Forelimb muscle (tissue), 1 donor: ENCODE results near the gene TACR1. TPM values are rescaled to one million over a fixed set of nuclear protein-coding genes. Genes with fewer than 3 reads are reported as not detected.
A peak's percentile ranks its signal among the peaks of the same experiment; 100 is the strongest.
"Not testable (repeated sequence)": the region's sequence is repeated elsewhere in the genome, so short reads cannot be mapped to it uniquely, and the experiment has no call there.

Source experiments
- DNase-seq: peaks from one replicate; pipeline ENCODE4 v3.0.0-alpha.2; 2013; ENCODE audit warnings: low read depth
- polyA plus RNA-seq: library from polyadenylated mRNA; unstranded; fragments of 120-200 nt; gene quantifications from one replicate; pipeline ENCODE4 v1.2.1, GENCODE V29; 2013; ENCODE audit not compliant: insufficient read length

The TACR1 gene, protein sequence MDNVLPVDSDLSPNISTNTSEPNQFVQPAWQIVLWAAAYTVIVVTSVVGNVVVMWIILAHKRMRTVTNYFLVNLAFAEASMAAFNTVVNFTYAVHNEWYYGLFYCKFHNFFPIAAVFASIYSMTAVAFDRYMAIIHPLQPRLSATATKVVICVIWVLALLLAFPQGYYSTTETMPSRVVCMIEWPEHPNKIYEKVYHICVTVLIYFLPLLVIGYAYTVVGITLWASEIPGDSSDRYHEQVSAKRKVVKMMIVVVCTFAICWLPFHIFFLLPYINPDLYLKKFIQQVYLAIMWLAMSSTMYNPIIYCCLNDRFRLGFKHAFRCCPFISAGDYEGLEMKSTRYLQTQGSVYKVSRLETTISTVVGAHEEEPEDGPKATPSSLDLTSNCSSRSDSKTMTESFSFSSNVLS
- polyA plus RNA-seq: 0.40 TPM

DNA sequence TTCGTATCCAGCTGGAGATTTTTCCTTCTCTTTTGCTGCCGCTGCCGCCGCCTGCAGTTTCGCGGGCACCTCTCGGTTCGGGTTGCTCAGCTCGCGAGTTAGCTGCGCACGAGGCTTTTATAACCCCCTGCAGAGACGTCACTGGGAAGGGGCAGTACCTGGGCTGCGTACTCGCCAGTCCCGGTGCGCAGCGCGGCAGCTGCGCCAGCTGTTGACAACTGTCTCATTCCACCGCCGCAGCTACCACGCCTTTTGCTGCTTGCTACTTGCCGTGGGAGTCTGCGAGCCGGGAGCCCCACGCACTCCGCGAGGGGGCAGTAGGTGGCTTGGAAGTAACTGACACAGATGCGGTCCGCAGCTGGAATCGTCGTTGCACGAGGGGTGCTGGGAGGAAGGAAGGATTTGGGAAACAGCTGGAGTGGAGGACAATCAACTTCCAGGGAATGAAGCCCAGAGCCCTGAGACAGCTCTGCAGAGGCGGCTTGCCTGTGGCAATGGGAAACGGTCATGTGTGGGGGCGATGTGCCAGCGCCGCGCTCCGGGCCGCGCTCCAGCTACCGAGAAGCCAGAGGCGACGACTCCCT is at the start of gene TACR1:
Gene TACR1 (minus strand): TSS at position 93 of the 584 bp plus-strand sequence. CDS start 586 bp downstream, outside the sequence.
- DNase-seq: peak; percentile 41

DNA sequence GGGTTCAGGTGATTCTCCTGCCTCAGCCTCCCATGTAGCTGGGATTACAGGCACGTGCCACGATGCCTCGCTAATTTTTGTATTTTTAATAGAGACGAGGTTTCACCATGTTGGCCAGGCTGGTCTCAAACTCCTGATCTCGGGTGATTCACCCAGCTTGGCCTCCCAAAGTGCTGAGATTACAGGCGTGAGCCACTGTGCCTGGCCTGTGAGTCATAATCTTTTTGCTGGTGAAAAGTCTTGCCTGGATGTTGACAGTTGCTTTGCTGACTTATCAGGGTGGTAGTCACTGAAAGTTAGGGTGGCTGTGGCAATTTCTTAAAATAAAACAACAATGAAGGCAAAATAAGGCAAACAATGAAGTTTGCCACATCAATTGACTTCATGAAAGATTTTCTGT is 49.3 kb upstream of the TACR1 start:
- not testable (repeated sequence) for DNase-seq

DNA sequence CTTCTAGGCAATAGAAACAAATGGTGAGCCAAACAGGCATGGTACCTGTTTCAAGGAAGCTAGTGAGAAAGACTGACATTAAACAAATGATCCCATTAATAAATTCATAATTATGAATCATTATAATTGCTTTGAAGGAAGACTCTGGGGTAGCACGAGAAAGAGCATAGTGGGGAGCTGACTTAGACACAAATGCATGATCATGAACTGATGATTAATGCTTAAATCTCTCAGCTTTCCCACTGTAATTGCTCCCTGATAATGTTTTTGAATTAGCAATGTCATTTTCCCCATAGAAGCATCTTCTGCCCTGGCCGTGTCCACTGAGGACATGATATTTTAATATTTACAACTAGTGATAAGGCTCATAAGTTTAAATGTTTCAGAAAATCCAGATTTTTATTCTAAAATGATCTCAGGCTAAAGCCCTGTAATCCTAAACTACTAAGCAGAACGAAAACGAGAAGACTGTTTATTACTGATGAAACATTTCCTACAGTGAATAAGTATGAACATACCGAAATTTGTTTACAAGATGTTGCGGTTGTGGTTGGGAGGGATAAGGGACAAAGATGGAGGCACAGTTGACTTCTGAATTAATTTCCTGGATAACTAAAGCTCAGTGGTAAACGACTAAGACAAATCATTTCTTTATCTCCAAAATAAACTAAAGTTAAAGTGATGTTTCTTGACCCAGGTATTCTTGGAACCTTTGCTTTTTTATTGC is 47.3 kb upstream of the TACR1 start:
- DNase-seq: no peak

DNA sequence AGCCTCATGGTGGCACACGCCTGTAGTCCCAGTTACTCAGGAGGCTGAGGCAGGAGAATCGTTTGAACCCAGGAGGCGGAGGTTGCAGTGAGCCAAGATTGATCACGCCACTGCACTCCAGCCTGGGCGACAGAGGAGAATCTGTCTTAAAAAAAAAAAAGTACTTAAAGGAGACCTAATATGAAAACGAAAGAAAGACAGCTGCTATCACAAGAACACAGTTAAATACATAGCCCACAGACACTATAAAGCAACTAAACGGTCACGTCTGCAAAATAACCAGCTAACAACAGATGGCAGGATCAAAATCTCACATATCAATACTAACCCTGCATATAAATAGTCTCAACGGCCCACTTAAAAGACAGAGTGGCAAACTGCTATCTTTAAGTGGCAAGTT is 43.9 kb upstream of the TACR1 start:
- DNase-seq: no peak

DNA sequence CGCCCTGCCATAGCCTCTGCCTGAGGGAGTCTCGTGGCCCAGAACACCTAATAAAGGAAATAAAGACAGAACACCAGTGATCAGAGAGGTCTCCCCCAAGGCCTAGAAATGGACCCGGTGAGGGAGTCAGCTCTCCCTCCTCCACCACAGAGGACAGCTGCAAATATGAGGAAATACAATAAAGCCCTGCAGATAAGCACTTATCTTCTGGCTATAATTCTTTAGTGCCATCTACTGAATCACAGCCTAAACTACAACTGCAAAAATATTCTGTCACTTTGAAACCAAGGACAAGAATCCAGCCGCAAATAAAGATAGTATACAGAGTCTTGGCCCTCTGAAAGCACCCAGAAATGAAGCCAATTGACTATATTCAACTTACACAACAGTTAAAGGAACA is 42.4 kb upstream of the TACR1 start:
- DNase-seq: no peak

DNA sequence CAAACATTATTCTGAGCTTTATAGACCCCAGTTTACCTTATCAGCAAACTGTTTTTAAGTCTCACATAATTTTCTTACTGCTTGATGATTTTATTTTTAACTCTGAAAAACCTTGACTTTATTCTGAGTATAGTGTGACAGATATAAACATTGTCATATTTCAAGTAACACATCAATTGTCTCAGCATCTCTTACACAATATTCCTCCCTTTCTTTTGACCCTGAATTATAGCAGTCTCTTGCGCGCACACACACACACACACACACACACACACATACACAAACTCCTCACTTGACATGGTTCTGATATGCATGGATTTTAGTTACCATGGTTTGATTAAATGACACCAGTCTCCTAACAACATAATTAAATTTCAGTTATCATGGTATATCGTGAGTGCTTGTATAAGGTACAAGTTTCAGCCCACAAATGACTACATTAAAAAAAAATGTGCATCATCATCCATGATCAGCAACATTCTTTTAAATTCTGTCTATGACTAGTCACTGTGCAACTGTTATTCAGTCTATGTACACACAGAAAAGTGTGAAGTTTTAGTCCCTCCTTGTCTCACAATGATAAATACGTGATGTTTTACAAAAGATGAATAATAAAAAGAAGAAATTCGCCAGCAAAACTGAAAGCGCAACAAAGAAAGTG is 39.5 kb upstream of the TACR1 start:
- DNase-seq: no peak

DNA sequence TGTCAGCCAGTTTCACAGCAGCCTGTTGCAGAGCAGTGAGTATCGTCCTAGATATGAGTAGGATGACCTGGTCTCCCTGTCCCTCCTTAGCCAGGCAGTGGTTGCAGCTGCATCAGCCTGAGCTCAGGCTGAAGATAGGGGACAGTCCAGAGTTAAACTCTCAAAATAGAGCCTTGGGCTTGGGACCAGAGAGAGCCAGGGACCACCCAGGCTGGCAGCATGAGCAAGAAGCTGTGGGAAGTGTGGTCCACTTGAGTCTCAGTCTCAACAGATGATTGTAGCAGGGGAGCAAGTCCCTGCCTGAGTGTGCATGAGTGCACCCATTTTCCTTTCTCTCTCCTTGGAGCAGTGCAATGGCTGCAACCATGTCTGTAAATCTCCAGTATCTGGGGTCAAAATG is 38.0 kb upstream of the TACR1 start:
- DNase-seq: no peak

DNA sequence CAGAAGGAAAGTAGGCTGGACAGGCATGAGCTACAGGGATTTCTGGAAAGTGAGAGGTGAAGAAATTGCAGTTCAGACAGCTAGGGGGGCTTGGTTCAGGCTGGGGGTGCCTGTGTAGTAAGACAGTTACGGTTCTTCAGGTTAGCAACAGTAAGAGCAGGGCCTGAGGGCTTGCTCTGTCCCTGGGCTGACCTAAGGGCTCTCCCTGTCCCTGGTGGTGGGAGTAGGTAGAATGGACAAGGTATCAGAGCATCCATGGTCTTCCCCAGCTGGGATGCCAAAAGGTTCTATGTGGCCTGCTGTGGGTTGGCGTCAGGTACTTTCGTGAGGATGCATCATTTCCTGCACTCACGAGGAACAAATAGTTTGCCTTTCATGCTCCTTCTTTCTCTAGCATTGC is 34.6 kb upstream of the TACR1 start:
- no peak for DNase-seq

DNA sequence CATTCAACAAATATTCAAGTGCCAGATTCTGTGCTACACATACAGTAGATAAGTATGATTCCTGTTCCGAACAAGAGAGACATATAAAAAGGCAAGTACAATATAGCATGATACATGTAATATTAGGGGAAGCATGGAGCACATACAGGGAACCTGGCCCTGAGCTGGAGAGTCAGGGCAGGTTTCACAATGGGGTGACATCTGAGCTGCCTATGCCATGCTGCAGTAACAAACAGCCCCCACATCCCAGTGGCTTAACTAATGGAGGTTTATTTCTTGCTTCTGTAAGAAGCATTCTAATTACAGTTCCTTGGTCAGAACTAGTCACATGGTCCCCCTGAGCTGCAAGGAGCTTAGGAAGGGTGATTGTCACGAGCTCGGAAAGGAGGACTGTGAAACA is 27.3 kb upstream of the TACR1 start:
- DNase-seq: no peak

DNA sequence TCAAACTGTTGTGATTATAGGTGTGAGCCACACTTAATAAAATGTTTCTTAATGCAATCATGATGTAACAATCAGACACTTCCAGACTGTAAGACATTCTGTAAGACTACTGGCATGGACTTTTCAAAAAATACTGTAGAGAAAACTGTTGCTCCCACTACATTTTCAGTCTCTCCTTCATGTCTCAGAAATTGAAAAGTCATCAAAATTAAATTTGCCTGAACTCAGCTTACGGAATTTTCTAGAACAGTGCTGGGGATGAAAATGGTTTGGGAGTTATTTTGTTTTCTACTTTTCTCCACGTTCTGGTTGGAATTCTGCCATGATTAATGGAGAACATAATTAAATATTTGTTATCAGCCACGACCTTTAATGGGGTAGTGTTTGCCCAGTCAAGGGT is 26.8 kb upstream of the TACR1 start:
- no peak for DNase-seq

DNA sequence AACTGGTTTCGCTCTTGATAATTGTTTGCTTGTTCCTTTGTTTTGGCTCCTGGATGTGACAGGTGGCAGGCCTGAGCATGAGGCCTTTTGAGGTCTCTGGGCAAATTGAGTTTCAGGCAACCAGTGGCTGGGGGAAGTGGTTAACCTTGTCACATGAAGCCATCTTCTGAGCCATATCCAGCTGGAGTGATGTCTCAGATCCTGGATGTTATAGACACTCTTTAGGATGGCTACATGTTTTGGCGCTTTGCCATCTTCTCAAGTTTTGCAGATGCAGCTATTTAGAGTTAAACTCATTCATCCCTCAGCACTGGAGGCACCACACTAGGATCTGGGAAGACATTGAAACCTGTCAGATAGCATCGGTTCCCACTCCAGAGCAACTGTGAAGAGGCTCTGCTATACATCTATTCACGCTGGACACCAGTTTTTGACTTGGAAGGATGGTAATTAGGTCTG is 25.3 kb upstream of the TACR1 start:
- DNase-seq: no peak

DNA sequence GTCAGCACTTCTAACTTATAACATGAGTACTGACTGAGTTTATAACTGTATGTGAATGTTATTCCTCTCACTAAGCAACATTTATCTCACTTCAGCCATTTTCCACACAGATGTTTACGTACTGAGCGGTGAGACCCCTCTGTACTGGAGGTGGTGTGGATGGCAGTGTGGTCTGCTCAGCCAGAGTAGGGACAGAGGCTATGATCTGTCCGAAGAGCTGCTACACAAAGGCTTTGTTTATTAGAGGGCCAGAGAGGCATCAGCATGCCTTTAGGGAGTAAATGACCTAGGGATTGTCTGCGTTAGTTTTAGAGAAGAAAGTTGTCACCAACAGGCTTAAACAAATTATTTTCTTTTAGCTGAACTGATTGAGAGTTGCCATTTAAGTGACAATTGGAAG is 23.2 kb upstream of the TACR1 start:
- DNase-seq: no peak

DNA sequence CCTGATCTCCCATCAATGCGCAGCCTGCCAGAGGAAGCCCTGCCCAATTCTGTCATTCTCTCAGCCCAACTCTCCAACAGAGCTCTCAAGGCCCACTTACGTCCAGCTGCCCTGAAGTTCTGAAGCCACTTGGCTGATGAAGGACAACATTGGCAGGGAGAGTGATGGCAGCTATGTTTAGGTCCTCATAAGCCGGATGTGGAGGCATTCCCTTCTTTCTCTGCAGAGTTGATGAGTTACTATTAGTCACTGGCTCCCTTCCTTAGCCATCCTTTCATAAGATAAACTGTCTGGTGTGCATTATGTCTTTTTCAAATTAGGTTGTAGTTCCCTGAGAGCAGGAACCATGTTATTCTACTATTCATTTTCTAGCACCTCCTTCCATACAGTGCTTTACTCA is 22.5 kb upstream of the TACR1 start:
- no peak for DNase-seq

DNA sequence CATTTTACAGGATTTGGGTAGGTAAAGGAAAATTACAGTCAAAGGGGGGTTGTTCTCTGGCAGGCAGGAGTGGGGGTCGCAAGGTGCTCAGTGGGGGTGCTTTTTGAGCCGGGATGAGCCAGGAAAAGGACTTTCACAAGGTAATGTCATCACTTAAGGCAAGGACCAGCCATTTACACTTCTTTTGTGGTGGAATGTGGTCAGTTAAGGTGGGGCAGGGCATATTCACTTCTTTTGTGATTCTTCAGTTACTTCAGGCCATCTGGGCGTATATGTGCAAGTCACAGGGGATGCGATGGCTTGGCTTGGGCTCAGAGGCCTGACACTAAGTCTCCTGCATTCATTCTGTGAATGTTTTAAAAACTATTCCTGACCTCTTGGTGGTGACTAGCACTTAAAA is 19.9 kb upstream of the TACR1 start:
- DNase-seq: not testable (repeated sequence)

DNA sequence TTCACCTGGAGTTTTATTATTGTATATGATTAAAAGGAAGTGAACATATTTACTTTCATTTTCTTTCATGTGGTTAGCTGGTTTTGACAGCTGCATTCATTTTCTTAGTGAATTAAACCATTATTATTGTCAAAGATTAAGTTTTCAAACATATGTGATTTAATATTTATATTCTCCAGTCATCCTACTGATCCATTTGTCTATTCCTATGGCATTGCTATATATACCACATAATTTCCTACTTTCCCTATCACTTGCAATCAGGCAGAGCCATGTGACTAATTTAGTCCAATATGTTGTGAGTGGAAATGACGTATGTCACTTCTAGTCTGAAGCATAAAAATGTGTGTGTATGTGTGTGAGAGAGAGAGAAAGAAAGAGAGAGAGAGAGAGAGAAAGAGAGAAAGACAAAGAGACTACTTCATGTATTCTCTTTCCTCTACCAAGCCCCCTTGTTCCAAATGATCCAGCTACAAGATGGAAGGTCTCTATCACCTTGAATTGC is 12.0 kb upstream of the TACR1 start:
- DNase-seq: no peak

DNA sequence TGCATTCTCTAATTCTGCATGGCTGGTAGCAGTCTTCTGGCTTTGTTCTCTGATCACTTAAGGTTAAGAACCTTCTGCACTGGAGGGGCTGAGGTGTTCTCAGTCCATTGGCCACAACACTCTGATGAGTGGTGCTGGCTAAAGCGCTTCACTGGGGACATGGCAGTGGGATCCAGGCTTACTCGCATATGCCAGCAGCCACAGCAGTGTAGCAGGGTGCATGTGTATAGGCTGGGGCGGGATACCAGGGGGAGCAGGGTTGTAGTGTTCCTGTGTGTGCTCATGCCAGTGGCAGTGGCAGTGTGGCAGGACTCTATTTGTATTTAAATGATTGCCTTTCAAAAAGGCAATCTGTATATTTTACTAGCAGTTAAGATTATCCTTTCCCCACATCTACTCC is 11.1 kb upstream of the TACR1 start:
- no peak for DNase-seq

DNA sequence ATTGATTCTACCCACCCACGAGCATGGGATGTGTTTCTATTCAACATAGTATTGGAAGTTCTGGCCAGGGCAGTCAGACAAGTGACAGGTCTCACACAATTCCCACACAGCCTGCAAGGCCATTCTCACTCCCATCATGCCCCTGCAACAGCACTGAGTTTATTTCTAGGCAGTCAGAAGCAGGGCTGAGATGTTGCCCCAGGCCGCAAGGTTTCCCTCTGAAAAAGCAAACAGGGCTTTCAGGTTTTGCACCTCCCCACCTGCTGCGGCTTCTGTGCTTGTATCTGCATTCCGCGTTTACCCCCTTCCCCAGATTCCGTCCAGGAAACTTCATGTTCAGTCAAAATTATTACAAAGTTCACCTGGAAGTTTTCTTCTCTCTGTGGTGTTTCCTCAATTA is 9.4 kb upstream of the TACR1 start:
- no peak for DNase-seq

DNA sequence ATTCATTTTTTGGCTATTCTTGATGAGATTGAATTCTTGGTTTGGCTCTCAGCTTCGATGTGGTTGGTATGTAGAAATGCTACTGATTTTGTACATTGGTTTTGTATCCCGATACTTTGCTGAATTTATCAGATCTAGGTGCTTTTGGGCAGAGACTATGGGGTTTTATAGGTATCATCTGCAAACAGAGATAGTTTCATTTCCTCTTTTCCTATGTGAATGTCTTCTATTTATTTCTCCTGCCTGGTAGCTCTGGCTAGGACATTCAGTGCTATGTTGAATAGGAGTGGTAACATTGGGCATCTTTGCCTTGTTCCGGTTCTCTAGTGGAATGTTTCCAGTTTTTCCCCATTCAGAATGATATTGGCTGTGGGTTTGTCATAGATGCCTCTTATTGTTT is 5.5 kb upstream of the TACR1 start:
- DNase-seq: no peak

DNA sequence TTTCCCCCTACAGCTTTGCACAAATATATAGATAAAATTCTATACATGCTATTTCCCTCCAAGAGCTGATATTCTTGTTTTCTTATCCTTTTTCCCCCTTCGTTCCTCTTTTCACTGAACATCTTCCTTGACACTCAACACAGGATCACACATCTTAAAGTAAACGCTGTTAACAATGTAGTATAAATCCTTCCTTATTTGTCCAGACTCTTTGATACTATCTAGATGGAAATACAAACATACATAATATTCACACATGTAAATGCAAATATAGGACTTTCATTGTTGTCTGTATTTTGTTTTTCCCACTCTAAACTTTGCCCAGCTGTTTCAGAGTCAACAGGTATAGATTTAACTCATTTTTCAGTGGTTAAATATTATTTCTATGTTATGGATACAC is 3.0 kb upstream of the TACR1 start:
- DNase-seq: no peak

DNA sequence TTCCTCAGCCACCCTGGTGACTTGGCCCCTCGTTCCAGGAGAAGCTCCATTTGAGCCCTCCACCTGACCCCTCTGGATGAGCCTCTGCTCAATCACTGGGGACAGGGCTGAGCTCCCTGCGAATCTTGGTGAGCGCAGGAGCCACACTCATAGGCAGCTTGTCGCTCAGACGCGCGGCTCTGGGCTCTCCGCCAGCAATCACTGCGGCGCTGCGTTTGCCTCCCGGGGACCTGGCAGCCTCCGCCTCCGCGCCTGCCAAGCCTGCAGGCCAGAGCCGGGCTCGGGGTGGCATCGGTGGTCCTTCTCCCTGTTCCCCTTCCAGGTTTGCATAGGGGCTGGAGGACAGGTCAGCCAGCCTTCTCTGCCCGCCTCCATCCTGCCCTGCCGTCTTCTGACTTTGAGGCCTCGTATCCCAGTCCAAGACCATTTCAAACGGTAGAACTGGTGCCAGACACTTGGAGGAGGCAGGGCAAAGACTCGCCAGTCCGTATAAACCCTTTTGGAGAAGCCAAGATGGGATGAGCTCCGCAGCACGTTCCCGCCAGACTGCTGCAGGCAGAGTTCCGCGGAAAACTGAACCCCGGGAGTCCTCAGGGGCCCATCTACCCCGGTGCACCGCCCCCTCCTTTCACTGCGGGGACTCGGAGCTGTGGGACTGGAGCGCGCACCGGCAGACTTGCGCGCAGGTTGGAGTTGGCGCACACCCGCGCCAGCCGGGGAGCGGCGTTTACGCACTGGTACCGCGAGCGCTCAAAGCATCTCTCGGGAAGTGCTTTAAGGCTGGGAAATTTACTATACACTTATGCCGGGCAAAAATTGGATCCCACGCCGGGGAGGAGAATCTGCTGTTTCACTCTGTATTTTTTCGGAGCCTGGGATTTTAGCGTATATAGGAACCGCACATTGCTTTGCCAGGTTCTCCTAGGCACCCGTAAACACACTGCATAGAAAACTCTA is 1.1 kb upstream of the TACR1 start:
- no peak for DNase-seq
